Nephron (organoid): ENCODE data around the gene FMNL2.

Experiments
- H3K27ac Mint-ChIP-seq, 3 experiments: 2 replicates each; pipeline ENCODE4 v1.8.0; 2020; ENCODE audit warnings: mixed read lengths in 3 of 3, mild to moderate bottlenecking in 2 of 3, moderate library complexity in 1 of 3
- H3K27me3 Mint-ChIP-seq: 2 replicates; pipeline ENCODE4 v1.8.0; 2021; ENCODE audit warnings: low read depth, mild to moderate bottlenecking, moderate library complexity, mixed read lengths
- H3K36me3 Mint-ChIP-seq: 2 replicates; pipeline ENCODE4 v1.8.0; 2020; ENCODE audit warnings: low read depth, mixed read lengths
- H3K4me1 Mint-ChIP-seq: 2 replicates; pipeline ENCODE4 v1.8.0; 2020; ENCODE audit warnings: mixed read lengths
- H3K4me3 Mint-ChIP-seq, 3 experiments: 2 replicates each; pipeline ENCODE4 v1.8.0; 2020; ENCODE audit warnings: mild to moderate bottlenecking in 3 of 3, mixed read lengths in 3 of 3, moderate library complexity in 2 of 3
- H3K9me3 Mint-ChIP-seq: 2 replicates; pipeline ENCODE4 v1.8.0; 2020; ENCODE audit warnings: mixed read lengths
- TF ChIP-seq, protein P1 (sequence below), 3 experiments: fragments of 200-600 bp; sonication (generic); IDR thresholded peaks; one replicate each; pipeline ENCODE4 v1.5.0; 2021; ENCODE audit warnings: antibody characterized with exemption in 3 of 3; ENCODE audit not compliant: unreplicated experiment in 3 of 3

Gene FMNL2

DNA sequence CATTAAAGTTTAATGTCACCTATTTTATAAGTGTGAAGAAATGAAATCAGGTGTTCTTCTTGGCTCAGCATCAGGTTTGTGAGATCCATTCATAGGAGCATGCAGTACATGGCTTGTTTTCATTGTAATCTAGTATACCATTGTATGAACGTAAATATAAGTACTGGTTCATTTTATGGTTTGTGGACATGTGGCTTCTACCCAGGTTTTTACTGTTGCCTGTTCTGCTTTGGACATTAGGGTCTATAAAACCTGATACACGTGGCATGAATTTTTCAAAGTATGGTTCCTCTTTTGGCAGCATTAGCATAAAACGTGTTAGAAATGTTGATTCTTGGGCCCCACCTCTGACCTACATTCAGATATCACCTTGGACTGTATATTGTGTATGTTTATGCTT, 206.7 kb downstream of the FMNL2 start:
- Mint-ChIP-seq H3K4me3 (no peak overlapping the region), H3K9me3 (no peaks in the 10 kb centered on the region), H3K27me3 (no peaks in the 10 kb centered on the region), H3K36me3 (peaks cover 18% of the 10 kb centered on the region), H3K27ac (peak overlapping the region in 1 of 3 experiments; percentile 23), H3K4me1 (peaks cover 70% of the 10 kb centered on the region)
- TF ChIP-seq, protein P1, sequence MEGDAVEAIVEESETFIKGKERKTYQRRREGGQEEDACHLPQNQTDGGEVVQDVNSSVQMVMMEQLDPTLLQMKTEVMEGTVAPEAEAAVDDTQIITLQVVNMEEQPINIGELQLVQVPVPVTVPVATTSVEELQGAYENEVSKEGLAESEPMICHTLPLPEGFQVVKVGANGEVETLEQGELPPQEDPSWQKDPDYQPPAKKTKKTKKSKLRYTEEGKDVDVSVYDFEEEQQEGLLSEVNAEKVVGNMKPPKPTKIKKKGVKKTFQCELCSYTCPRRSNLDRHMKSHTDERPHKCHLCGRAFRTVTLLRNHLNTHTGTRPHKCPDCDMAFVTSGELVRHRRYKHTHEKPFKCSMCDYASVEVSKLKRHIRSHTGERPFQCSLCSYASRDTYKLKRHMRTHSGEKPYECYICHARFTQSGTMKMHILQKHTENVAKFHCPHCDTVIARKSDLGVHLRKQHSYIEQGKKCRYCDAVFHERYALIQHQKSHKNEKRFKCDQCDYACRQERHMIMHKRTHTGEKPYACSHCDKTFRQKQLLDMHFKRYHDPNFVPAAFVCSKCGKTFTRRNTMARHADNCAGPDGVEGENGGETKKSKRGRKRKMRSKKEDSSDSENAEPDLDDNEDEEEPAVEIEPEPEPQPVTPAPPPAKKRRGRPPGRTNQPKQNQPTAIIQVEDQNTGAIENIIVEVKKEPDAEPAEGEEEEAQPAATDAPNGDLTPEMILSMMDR (IDR thresholded peaks at IDR 0.05; ENCODE audit: unreplicated experiment in 3 of 3), result no peak

DNA sequence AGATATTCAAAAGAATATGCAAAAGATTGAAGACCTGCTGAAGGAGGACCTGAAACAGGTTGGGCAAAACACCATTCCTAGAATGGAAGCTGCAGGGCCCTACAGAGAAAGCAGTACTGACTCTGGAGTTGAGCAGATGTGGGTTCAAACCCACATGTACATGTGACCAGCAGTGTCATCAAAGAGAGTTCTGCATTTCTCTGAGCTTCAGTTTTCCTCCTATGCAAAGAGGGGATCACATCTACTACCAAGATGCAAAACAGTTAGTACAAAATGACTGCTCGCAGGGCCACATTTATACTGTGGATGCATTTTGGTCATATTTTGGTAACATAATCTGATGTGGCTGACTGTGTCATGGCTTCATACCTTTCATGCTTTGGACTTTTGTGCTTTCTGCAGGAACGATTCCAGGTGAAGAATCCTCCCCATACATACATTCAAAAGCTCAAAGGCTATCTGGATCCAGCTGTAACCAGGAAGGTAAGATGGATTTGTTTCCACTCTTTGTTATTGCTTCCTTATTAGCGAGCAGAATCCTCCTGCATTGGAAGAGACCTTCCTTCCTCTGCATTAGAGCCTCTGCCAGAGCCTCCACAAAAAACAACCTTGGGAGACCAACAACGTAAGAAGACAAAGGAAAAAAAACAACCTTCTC, 207.5 kb downstream of the FMNL2 start:
- no peaks in the 10 kb centered on the region for H3K27me3 Mint-ChIP-seq
- H3K9me3 Mint-ChIP-seq, result no peaks in the 10 kb centered on the region
- H3K4me3 Mint-ChIP-seq, result no peak overlapping the region
- H3K27ac Mint-ChIP-seq, result peak overlapping the region; percentile 63 to 89 (median 75)
- peaks cover 67% of the 10 kb centered on the region for H3K4me1 Mint-ChIP-seq
- H3K36me3 Mint-ChIP-seq, result peaks cover 18% of the 10 kb centered on the region
- TF ChIP-seq, protein P1 (IDR thresholded peaks at IDR 0.05; ENCODE audit: unreplicated experiment in 3 of 3), result no peak

DNA sequence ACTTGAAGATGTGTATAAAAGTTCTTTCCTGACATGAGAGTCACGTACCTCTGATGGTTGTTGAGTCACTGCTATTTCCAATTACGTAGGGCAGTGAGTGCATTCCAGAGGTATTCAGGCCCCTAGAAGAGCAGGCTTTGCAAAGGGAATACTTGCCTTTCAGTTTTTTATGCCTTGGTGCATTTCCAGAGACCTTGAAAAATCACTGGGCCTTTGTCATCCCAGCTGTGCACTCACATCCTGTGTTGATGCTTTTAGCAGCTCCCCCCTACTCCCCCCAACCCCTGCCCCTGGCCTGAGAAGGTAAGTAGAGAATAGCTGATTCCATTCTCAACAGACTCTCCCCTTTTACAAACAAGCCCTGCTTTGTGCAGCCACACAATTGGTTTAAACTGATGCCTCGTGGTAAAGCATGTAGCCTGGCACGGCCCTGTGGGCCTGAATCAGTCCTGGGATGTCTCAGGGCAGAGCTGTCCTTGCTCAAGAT, 208.1 kb downstream of the FMNL2 start:
- Mint-ChIP-seq H3K36me3 (peaks cover 24% of the 10 kb centered on the region), H3K4me1 (peaks cover 67% of the 10 kb centered on the region), H3K27ac (peak overlapping the region; percentile 63 to 89 (median 75)), H3K4me3 (no peak overlapping the region), H3K27me3 (no peaks in the 10 kb centered on the region), H3K9me3 (no peaks in the 10 kb centered on the region)
- TF ChIP-seq, protein P1 (IDR thresholded peaks at IDR 0.05; ENCODE audit: unreplicated experiment in 3 of 3), result no peak

DNA sequence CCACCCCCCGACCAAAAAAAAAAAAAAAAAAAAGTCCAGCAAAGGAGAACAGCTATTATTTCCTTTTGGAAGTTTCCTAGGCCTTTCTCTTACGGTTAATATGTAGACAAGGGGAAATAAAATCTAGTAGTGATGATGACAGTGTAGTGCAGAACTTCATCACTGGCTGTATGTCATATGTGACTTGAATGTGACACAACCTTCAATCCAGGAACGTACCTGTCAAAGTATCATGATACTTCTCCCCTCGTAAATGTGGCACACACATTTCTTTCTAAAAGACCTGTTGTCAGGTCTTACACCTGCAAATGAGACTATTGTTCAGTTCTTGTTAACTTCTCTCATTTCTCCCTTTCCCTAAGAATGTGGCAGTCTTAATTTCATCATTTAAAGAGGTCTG, 208.7 kb downstream of the FMNL2 start:
- H3K27ac Mint-ChIP-seq, result peak overlapping the region; percentile 63 to 89 (median 75)
- H3K36me3 Mint-ChIP-seq, result peaks cover 24% of the 10 kb centered on the region
- no peak overlapping the region for H3K4me3 Mint-ChIP-seq
- peaks cover 72% of the 10 kb centered on the region for H3K4me1 Mint-ChIP-seq
- H3K9me3 Mint-ChIP-seq, result no peaks in the 10 kb centered on the region
- TF ChIP-seq, protein P1 (IDR thresholded peaks at IDR 0.05; ENCODE audit: unreplicated experiment in 3 of 3), result no peak
- H3K27me3 Mint-ChIP-seq, result no peaks in the 10 kb centered on the region

DNA sequence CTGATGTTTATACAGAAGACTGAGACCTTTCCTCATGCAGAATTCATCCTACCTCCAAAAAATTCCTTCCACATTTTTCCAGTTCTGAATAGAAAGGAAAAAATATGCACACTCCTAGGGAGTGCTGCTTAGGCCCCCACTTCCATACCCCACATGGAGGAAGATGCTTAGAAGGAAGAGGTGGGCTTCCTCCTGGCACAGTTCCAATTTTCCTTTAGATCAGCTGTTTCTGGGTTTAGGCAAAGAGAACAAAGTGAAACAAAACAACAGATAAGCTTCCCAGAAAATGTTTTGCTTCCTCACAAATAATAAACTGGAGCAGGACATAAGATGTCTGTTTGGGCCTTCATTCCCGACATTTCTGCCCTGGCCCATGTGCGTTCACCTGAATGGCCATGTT, 209.7 kb downstream of the FMNL2 start:
- no peaks in the 10 kb centered on the region for H3K9me3 Mint-ChIP-seq
- no peaks in the 10 kb centered on the region for H3K27me3 Mint-ChIP-seq
- no peak overlapping the region for H3K4me3 Mint-ChIP-seq
- H3K36me3 Mint-ChIP-seq, result peaks cover 28% of the 10 kb centered on the region
- TF ChIP-seq, protein P1 (IDR thresholded peaks at IDR 0.05; ENCODE audit: unreplicated experiment in 3 of 3), result no peak
- peak overlapping the region; percentile 63 to 84 (median 69) for H3K27ac Mint-ChIP-seq
- peaks cover 78% of the 10 kb centered on the region for H3K4me1 Mint-ChIP-seq
